Epidermal melanocyte (primary cell): ENCODE data around the gene HERPUD1.
"Not testable (repeated sequence)": the region's sequence is repeated elsewhere in the genome, so short reads cannot be mapped to it uniquely, and the experiment has no call there.

Source experiments
- DNase-seq: peaks from one replicate; pipeline ENCODE4 v3.0.0; 2011; ENCODE audit warnings: low spot score; ENCODE audit not compliant: insufficient read length

HERPUD1 gene

DNA sequence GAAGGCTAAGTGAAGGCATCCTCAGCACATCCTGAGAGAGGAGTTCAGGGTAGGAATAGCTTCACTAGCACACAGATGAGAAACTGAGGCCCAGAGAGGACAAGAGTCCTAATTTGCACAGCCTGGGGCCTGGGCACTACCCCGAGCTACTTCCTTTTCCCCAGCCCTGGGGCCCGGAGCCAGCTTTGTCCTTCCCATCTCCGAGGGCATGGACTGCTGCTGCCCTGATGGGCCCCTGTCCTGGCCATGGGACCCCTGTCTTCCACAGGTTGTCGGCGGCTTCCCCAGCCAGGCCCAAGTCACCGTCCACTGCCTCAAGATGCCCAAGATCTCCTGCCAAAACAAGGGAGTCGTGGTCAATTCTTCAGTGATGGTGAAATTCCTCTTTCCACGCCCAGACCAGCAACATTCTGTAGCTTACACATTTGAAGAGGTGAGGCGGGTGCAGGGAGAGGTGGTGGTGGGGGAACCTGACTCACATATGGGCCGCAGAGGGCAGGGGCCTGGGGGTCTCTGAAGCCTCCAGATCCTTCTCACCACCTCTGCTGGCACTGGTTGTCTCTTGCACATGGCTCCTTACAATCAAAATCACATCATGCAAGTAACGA is 46.0 kb downstream of the HERPUD1 start:
- DNase-seq: no peak

GRCh38 chr16:56980201-56980535 is 48.2 kb downstream of the HERPUD1 start:
- DNase-seq: no peak

- DNase-seq: no peak
Measured at GRCh38 chr16:56980792-56981724, 49.1 kb downstream of the HERPUD1 start.

- DNase-seq: no peak
Measured at GRCh38 chr16:56981729-56982271, 49.9 kb downstream of the HERPUD1 start.

DNA sequence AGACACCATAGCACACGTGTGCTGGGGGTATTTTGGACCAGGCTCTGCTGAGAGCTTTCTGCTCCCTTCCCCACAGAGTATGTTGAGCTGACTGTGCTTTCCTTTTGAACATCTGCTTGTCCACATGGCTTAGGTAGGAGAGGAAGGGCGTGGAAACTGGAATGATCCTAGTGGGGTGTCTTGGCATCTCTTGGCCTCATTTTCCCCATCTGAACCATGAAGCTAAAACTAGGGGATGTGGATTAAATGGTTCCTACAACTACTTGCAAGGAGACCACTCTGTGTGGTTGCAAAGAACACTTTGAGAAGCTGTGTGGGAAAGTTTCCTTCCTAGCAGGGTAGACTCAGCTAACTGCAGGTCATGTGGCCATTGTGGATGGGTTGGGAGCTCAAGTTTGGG is 50.8 kb downstream of the HERPUD1 start:
- no peak for DNase-seq

- no peak for DNase-seq
Measured at GRCh38 chr16:56983211-56983751, 51.3 kb downstream of the HERPUD1 start.

- no peak for DNase-seq
Measured at GRCh38 chr16:56984639-56985038, 52.7 kb downstream of the HERPUD1 start.

- peak; percentile 84 for DNase-seq
Measured at GRCh38 chr16:56985288-56985961, 53.5 kb downstream of the HERPUD1 start.

GRCh38 chr16:56985962-56986360 is 54.0 kb downstream of the HERPUD1 start:
- DNase-seq: no peak

DNA sequence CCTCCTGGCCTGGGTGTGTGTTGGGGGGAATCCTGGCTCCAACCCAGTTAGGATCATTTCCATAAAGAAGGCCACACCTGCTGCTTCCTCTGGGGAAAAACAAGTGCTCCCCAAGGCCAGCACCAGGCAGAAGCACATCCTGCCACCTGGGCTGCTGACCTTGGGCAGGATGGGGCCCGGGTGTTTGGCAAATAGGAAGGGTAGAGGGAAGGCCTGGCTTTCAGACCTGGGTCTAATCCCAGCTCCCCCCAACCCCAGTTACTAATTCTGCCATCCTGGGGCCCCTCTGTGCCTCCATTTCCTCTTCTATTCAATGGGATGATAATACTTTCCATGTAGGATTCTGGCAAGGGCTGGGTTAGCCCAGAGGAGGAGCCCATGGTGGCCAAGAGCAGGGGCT is 54.4 kb downstream of the HERPUD1 start:
- no peak for DNase-seq

GRCh38 chr16:56986908-56987307 is 55.0 kb downstream of the HERPUD1 start:
- DNase-seq: not testable (repeated sequence)

DNA sequence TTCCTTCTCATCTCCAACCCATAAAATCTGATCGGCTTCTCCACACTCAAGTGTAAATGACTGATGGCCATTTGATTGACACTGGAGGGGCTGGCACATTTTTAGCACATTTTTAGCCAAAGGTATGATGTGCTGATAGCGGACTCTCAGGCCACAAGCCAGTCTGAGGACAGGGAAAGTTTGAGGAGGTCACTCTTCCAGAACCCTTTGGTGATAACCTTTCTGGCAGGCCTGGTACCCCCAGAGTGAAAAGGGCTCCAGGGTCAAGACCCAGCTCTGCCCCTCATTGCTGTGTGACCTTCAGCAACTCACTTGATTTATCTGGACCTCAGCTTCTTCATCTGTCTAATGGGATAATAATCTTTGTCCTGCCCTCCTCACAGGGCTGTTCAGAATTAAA is 55.8 kb downstream of the HERPUD1 start:
- DNase-seq: no peak

DNA sequence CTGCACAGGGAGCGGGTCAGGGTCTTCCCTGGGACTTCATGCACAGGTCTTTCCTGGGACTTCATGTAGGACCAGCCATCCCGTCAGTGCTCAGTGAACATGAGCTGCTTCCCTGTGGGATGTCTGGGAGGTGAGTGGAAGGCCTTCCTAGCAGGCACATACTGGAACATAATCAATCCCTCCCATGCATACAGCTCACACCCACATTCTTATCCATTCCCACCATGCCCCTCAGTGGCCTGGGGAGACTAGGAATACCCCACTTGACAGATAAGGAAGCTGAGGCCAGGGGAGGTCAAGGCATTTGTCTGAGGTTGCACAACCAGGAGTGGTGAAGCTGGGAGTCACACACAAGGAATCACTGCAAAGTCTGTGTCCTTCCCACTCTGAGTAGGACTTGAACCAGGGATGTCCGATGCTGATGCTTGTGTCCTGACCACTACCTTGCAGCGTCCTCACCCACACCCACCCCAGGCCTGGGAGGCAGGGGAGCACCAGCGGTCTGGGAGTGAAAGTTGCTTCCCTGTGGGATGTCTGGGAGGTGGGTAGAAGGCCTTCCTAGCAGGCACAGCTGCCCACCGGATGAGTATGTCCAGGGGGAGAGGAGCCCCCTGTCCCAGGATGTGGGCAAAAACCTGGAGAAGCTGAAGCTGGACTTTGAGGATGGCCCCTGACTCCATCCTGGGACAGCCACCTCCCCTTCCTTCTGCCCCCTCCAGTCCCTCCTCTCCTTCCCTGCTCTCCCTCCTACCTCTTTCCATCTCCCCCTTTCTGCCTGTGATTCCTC is 56.4 kb downstream of the HERPUD1 start:
- no peak for DNase-seq

DNA sequence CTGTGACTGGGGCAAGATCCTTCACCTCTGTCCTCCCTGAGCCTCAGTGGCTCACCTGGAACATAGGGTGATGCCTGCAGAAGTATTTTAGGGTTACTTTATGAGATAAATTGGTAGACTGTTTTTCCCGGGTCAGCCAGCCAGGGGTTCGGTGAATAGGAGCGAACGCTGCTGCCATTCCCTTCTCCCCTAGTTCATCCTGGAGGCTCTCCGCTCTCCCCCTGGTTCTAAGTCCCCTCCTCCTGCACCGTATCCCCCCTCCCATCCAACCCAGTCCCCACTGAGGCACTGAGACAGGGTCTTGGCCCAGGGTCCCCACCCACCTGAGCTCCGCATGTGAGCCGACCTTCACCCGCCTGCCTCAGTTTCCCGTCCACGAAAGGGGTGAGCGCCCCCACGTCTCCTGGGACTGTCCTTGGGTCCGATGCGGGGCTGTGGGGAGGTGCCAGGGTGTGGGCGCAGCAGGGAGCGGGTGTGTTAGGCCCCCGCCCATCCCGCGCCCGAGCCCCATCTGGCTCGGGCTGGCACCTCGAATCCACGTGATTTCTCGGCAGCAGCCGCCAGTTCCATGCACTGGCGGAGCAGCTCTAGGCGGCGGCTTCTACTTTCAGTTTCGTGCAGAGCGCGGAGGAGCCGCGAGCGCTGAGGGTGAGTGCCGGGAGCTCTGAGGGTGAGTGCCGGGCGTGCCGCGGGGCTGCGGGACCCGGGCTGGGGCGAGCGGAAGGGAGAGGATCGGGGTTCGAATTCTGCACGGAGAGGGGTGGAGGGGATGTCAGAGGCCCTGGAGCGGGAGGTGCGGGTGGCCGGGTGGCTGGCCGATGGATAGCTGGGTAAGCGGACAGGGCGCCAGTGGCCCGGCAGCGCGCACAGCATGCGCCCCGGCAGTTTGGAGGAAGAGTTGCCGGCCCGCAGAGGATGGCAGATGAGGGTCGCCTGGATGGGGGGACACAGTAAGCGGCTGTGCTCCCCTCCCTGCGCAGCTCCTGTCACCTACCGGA is 57.3 kb downstream of the HERPUD1 start, which contains the start of gene NLRC5:
Gene NLRC5 (plus strand): TSS at position 610 of the 998 bp plus-strand sequence. CDS start 31,156 bp downstream, outside the sequence.
- DNase-seq: peak; percentile 89

GRCh38 chr16:56989988-56990387 is 58.0 kb downstream of the HERPUD1 start:
- DNase-seq: no peak

DNA sequence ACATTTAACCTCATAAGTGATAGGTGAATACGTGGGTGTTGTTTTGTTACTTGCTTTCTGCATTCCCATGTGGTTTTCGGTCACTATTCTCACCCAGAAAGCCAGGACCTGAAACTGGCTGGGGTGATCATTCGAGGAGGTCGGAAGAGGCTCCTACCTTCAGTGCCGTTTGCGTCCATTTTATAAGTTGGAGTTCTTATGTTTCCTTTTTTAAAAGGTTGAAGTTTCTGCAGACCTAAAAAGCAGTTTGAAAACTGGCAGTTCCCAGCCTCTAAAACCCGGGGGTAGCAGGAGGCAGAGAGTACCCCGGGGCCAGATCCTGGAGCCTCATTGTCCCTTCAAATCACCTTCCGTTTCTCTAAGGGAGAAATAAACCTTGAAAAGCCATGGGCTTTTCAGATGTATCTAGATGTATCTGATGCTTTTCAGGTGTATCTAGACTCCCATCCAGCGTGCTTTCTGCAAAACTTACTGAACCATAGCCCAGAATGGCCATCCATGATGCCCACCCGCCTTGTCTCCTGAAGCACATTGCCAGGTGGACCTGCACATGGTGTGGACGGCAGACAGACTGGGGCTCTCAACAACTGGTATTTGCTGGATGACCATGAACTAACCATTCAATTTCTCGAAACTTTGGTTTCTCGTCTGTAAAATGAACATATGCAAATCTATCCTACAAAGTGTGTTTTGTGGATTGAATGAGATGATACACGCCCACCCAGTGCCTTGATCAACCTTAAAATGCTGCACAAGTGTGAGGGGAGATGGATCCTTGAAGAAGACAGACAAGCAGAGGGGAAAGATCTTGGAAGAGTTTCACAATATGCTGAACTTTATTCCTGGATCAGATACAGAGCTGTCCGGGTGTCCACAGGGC is 58.7 kb downstream of the HERPUD1 start:
- DNase-seq: no peak

DNA sequence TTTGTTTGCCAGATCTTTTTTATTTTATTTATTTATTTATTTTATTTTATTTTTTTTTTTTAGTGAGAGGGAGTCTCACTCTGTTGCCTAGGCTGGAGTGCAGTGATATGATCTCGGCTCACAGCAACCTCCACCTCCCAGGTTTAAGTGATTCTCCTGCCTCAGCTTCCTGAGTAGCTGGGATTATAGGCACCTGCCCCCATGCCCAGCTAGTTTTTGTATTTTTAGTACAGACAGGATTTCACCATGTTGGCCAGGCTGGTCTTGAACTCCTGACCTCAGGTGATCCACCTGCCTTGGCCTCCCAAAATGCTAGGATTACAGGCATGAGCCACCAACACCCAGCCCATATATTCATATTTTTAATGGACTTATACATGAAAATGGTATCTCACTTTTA is 60.5 kb downstream of the HERPUD1 start:
- not testable (repeated sequence) for DNase-seq

GRCh38 chr16:56993204-56993603 is 61.3 kb downstream of the HERPUD1 start:
- DNase-seq: no peak

DNA sequence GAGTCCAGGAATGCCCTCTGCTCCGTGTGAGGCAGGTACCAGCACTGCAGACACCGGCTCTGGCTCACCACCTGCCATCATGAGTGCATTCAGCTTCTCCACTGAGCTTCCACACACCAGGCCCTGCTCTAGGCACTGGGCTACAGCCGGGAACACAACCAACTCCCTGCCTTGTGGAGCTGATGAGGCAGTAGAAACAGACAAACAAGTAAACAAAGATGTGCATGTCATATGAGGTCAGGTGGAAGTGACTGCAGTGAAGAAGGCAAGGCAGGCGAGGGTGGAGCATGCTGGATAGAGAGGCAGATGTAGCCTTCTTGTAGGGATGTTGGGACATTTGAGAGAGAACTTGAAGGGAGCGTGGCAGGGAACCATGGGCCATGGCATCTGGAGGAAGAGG is 62.4 kb downstream of the HERPUD1 start:
- DNase-seq: no peak
